Loucy (cell line): Measurements from ENCODE around the gene LCTL.

ENCODE experiments used
- H2AFZ ChIP-seq: fragments of 200-600 bp; sonication (generic); 2 replicates; pipeline ENCODE4 v1.6.0; 2016; ENCODE audit warnings: antibody characterized with exemption, mild to moderate bottlenecking, low read length, moderate library complexity
- H3F3A ChIP-seq: fragments of 200-600 bp; 2 replicates; pipeline ENCODE4 v1.6.0; 2016; ENCODE audit warnings: antibody characterized with exemption, low read depth, mild to moderate bottlenecking
- H3K27me3 ChIP-seq: fragments of 200-600 bp; sonication (generic); 2 replicates; pipeline ENCODE4 v1.6.1; 2014; ENCODE audit warnings: low read length, mild to moderate bottlenecking; ENCODE audit not compliant: insufficient read depth, poor library complexity, severe bottlenecking
- H3K36me3 ChIP-seq: fragments of 200-600 bp; sonication (generic); 2 replicates; pipeline ENCODE4 v1.6.1; 2016; ENCODE audit warnings: low read length; ENCODE audit not compliant: insufficient read depth
- H3K4me1 ChIP-seq: fragments of 200-600 bp; sonication (generic); 2 replicates; pipeline ENCODE4 v1.5.1; 2014; ENCODE audit warnings: low read length, mild to moderate bottlenecking; ENCODE audit not compliant: insufficient read depth, poor library complexity, severe bottlenecking
- H3K4me2 ChIP-seq: fragments of 200-600 bp; sonication (generic); 2 replicates; pipeline ENCODE4 v1.6.0; 2014; ENCODE audit warnings: antibody characterized with exemption, low read length, low read depth, mild to moderate bottlenecking; ENCODE audit not compliant: poor library complexity, severe bottlenecking
- H3K4me3 ChIP-seq: fragments of 200-600 bp; sonication (generic); 2 replicates; pipeline ENCODE4 v1.5.1; 2014; ENCODE audit warnings: low read length, mild to moderate bottlenecking, mixed read lengths; ENCODE audit not compliant: poor library complexity, severe bottlenecking
- H3K79me2 ChIP-seq: fragments of 200-600 bp; sonication (generic); 2 replicates; pipeline ENCODE4 v1.6.1; 2014; ENCODE audit warnings: low read length; ENCODE audit not compliant: insufficient read depth
- H3K9ac ChIP-seq: fragments of 200-600 bp; sonication (generic); 2 replicates; pipeline ENCODE4 v1.6.0; 2014; ENCODE audit warnings: mild to moderate bottlenecking, low read depth, low read length, moderate library complexity; ENCODE audit not compliant: poor library complexity, severe bottlenecking
- H3K9me2 ChIP-seq: fragments of 200-600 bp; sonication (generic); replicated peaks from 2 replicates; pipeline ENCODE4 v1.6.1; 2016; ENCODE audit warnings: low read depth, low read length, mixed read lengths
- H3K9me3 ChIP-seq: fragments of 200-600 bp; sonication (generic); 2 replicates; pipeline ENCODE4 v1.6.1; 2014; ENCODE audit warnings: mild to moderate bottlenecking, antibody characterized with exemption, low read length, low read depth; ENCODE audit not compliant: insufficient read depth
- H4K20me1 ChIP-seq: fragments of 200-600 bp; sonication (generic); 2 replicates; pipeline ENCODE4 v1.6.0; 2014; ENCODE audit warnings: antibody characterized with exemption, low read length, mild to moderate bottlenecking; ENCODE audit not compliant: insufficient read depth, poor library complexity, severe bottlenecking
- EZH2phosphoT487 ChIP-seq: fragments of 200-600 bp; IDR thresholded peaks from 2 replicates; pipeline ENCODE4 v1.6.1; 2018; ENCODE audit warnings: antibody characterized with exemption, mild to moderate bottlenecking, moderate library complexity, borderline replicate concordance
- TF ChIP-seq, protein P1 (sequence below): fragments of 200-600 bp; sonication (generic); conservative IDR thresholded peaks from 2 replicates; pipeline ENCODE4 v1.5.1; 2014; ENCODE audit warnings: mild to moderate bottlenecking, antibody characterized with exemption, low read length

LCTL gene

GRCh38 chr15:66524838-66525237 is 41.0 kb downstream of the LCTL start:
- no peaks in the 10 kb centered on the region for H3K9me3 ChIP-seq
- H3K4me3 ChIP-seq: no peak overlapping the region
- H3K9me2 ChIP-seq: no peaks in the 10 kb centered on the region
- peaks cover 36% of the 10 kb centered on the region; the same call in 1 of the 2 replicates for H3K36me3 ChIP-seq
- no peaks in the 10 kb centered on the region for H3F3A ChIP-seq
- H3K4me2 ChIP-seq: no peak overlapping the region
- no peaks in the 10 kb centered on the region for H4K20me1 ChIP-seq
- no peak overlapping the region for H3K9ac ChIP-seq
- no peaks in the 10 kb centered on the region for H3K4me1 ChIP-seq
- no peaks in the 10 kb centered on the region for H3K79me2 ChIP-seq
- TF ChIP-seq, protein P1, sequence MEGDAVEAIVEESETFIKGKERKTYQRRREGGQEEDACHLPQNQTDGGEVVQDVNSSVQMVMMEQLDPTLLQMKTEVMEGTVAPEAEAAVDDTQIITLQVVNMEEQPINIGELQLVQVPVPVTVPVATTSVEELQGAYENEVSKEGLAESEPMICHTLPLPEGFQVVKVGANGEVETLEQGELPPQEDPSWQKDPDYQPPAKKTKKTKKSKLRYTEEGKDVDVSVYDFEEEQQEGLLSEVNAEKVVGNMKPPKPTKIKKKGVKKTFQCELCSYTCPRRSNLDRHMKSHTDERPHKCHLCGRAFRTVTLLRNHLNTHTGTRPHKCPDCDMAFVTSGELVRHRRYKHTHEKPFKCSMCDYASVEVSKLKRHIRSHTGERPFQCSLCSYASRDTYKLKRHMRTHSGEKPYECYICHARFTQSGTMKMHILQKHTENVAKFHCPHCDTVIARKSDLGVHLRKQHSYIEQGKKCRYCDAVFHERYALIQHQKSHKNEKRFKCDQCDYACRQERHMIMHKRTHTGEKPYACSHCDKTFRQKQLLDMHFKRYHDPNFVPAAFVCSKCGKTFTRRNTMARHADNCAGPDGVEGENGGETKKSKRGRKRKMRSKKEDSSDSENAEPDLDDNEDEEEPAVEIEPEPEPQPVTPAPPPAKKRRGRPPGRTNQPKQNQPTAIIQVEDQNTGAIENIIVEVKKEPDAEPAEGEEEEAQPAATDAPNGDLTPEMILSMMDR: no peak
- TF ChIP-seq EZH2phosphoT487: no peak
- no peaks in the 10 kb centered on the region for H3K27me3 ChIP-seq
- no peak overlapping the region for H2AFZ ChIP-seq

DNA sequence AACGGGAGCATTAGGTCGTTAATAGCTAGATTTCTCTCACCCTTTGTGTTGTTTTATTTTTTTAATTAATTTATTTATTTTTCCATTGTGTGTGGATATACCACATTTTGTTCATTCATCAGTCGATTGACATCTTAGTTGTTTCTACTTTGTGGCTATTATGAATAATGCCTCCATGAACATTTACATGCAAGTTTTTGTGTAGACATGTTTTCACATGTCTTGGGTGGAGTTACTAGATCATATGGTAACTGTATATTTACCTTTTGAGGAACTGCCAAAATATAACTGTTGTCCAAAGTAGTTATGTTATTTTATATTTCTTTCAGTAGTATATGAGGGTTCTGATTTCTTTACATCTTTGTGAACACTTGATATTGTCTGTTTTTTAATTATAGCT is 41.9 kb downstream of the LCTL start:
- Histone ChIP-seq H3K9me3 (no peaks in the 10 kb centered on the region), H2AFZ (no peak overlapping the region), H3K4me2 (no peak overlapping the region), H4K20me1 (no peaks in the 10 kb centered on the region), H3K27me3 (no peaks in the 10 kb centered on the region), H3K79me2 (no peaks in the 10 kb centered on the region), H3K9me2 (no peaks in the 10 kb centered on the region), H3F3A (no peaks in the 10 kb centered on the region), H3K4me1 (no peaks in the 10 kb centered on the region), H3K4me3 (no peak overlapping the region), H3K36me3 (peaks cover 29% of the 10 kb centered on the region; the same call in 1 of the 2 replicates), H3K9ac (no peak overlapping the region)
- TF ChIP-seq EZH2phosphoT487: no peak
- TF ChIP-seq, protein P1: no peak

GRCh38 chr15:66515901-66516322 is 49.9 kb downstream of the LCTL start:
- Histone ChIP-seq H4K20me1 (no peaks in the 10 kb centered on the region), H3K4me2 (no peak overlapping the region), H3K27me3 (no peaks in the 10 kb centered on the region), H2AFZ (no peak overlapping the region), H3K9me2 (no peaks in the 10 kb centered on the region), H3K36me3 (peaks cover 11% of the 10 kb centered on the region; the same call in 1 of the 2 replicates), H3K79me2 (no peaks in the 10 kb centered on the region), H3K4me1 (no peaks in the 10 kb centered on the region), H3K9me3 (no peaks in the 10 kb centered on the region), H3F3A (no peaks in the 10 kb centered on the region), H3K9ac (no peak overlapping the region), H3K4me3 (no peak overlapping the region)
- TF ChIP-seq, protein P1: no peak
- no peak for TF ChIP-seq EZH2phosphoT487
